ENCODE results near the gene NRIP1. TPM values are rescaled to one million over a fixed set of nuclear protein-coding genes. Genes with fewer than 3 reads are reported as not detected.

The NRIP1 gene
- total RNA-seq, 1 experiment from 2014 or later, result 24.1 TPM

GRCh38 chr21:15065392-15066122, 757 bp upstream of the NRIP1 start:
- DNase-seq (ENCODE audit: low spot score), result peak; percentile 61

GRCh38 chr21:15063814-15064575, 805 bp downstream of the NRIP1 start:
- DNase-seq (ENCODE audit: low spot score), result peak; percentile 23

- peak; percentile 48 for DNase-seq (ENCODE audit: low spot score)
Measured at GRCh38 chr21:15063081-15063813, 1.6 kb downstream of the NRIP1 start.

GRCh38 chr21:15062606-15062965, 2.2 kb downstream of the NRIP1 start:
- DNase-seq (ENCODE audit: low spot score), result peak; percentile 47

- peak; percentile 42 for DNase-seq (ENCODE audit: low spot score)
Measured at GRCh38 chr21:15061747-15062605, 2.8 kb downstream of the NRIP1 start.

- DNase-seq (ENCODE audit: low spot score), result peak; percentile 22
Measured at GRCh38 chr21:15061279-15061678, 3.5 kb downstream of the NRIP1 start.

- peak; percentile 37 for DNase-seq (ENCODE audit: low spot score)
Measured at GRCh38 chr21:15060543-15061175, 4.1 kb downstream of the NRIP1 start.

- no peak for DNase-seq (ENCODE audit: low spot score)
Measured at GRCh38 chr21:15059397-15059796, 5.4 kb downstream of the NRIP1 start.

- DNase-seq (ENCODE audit: low spot score), result peak; percentile 60
Measured at GRCh38 chr21:15058854-15059263, 5.9 kb downstream of the NRIP1 start.

- DNase-seq (ENCODE audit: low spot score), result peak; percentile 55
Measured at GRCh38 chr21:15057285-15057684, 7.5 kb downstream of the NRIP1 start.

- DNase-seq (ENCODE audit: low spot score), result peak; percentile 42
Measured at GRCh38 chr21:15054606-15055239, 10.1 kb downstream of the NRIP1 start.

- peak; percentile 18 for DNase-seq (ENCODE audit: low spot score)
Measured at GRCh38 chr21:15054089-15054488, 10.7 kb downstream of the NRIP1 start.

GRCh38 chr21:15053500-15053899, 11.3 kb downstream of the NRIP1 start:
- DNase-seq (ENCODE audit: low spot score), result peak; percentile 5

GRCh38 chr21:15052459-15052763, 12.4 kb downstream of the NRIP1 start:
- DNase-seq (ENCODE audit: low spot score), result no peak

- DNase-seq (ENCODE audit: low spot score), result peak; percentile 67
Measured at GRCh38 chr21:15051644-15052458, 12.9 kb downstream of the NRIP1 start.

- DNase-seq (ENCODE audit: low spot score), result peak; percentile 34
Measured at GRCh38 chr21:15050568-15051377, 14.0 kb downstream of the NRIP1 start.

GRCh38 chr21:15045017-15045416, 19.8 kb downstream of the NRIP1 start:
- DNase-seq (ENCODE audit: low spot score), result no peak

- DNase-seq (ENCODE audit: low spot score), result no peak
Measured at GRCh38 chr21:15042531-15042930, 22.3 kb downstream of the NRIP1 start.
